ENCODE results near the gene ACSL5. TPM values are rescaled to one million over a fixed set of nuclear protein-coding genes. Genes with fewer than 3 reads are reported as not detected.

Gene ACSL5
- total and polyA plus RNA-seq, 2 donors (not counting 3 experiments of a cell fraction or from before 2014, with no cell fraction given) = 1.5 to 2.1 TPM

- Histone ChIP-seq H3K4me2 (ENCODE audit: insufficient read depth, low read length) (no peak overlapping the region), H3K9me1 (replicated peaks; ENCODE audit: control insufficient read depth, extremely low read depth, insufficient read depth, low read length) (no peaks in the 10 kb centered on the region), H3K36me3 (ENCODE audit: control insufficient read depth in 2 of 2, extremely low read depth in 1 of 2, insufficient read depth in 2 of 2, low read length in 2 of 2) (no peaks in the 10 kb centered on the region), H3K79me2 (ENCODE audit: control insufficient read depth, insufficient read depth, low read length) (no peaks in the 10 kb centered on the region), H2AFZ (ENCODE audit: low read depth, low read length) (no peak overlapping the region), H3K27me3 (ENCODE audit: control insufficient read depth in 2 of 2, insufficient read depth in 2 of 2, low read length in 2 of 2) (no peaks in the 10 kb centered on the region), H4K20me1 (replicated peaks; ENCODE audit: control insufficient read depth, extremely low read depth, insufficient read depth, low read length) (no peaks in the 10 kb centered on the region), H3K4me1 (ENCODE audit: control insufficient read depth, extremely low read depth, insufficient read depth, low read length) (peaks cover 38% of the 10 kb centered on the region), H3K9ac (replicated peaks; ENCODE audit: extremely low read depth, insufficient read depth, low read length) (no peak overlapping the region), H3K4me3 (replicated peaks in 1 of 3; ENCODE audit: insufficient read depth in 1 of 3, low read depth in 1 of 3, low read length in 3 of 3) (no peak overlapping the region), H3K27ac (ENCODE audit: insufficient read depth, low read depth, low read length) (no peak overlapping the region), H3K9me3 (replicated peaks; ENCODE audit: control insufficient read depth, insufficient read depth, low read length) (no peaks in the 10 kb centered on the region)
- BruUV-seq (replicated peaks) = no TSS peak
- FAIRE-seq (peak; percentile 71), DNase-seq (ENCODE audit: low read depth, low spot score) (peak; percentile 36)
- ChIA-PET CTCF (interaction anchor here (0.9 to 1.2 kb wide), 2 partner anchors 18 to 55 kb away, joined by 3 to 5 read pairs; no protein-coding TSS in a partner anchor), POLR2A (interaction anchor here (0.6 kb wide), 1 partner anchor 58 kb away, joined by 3 read pairs; no protein-coding TSS in a partner anchor)
- TF ChIP-seq MAX (IDR thresholded peaks at IDR 0.05; ENCODE audit: insufficient read depth, insufficient read length) = no peak
- peak; percentile 97 for TF ChIP-seq FOS (IDR thresholded peaks at IDR 0.05; ENCODE audit: borderline replicate concordance, insufficient read depth, low read length)
- peak; percentile 96 for TF ChIP-seq GATA2 (IDR thresholded peaks at IDR 0.05; ENCODE audit: insufficient read depth, insufficient read length, low read depth, low read length)
- no peak for TF ChIP-seq POLR2A (IDR thresholded peaks at IDR 0.05; ENCODE audit: low read depth, low read length)
- TF ChIP-seq EZH2 (IDR thresholded peaks at IDR 0.05; ENCODE audit: borderline replicate concordance, low read depth, low read length, severe bottlenecking) = no peak
- TF ChIP-seq JUN (IDR thresholded peaks at IDR 0.05; ENCODE audit: borderline replicate concordance, insufficient read depth, insufficient read length, low read depth) = peak; percentile 65
- TF ChIP-seq POLR2AphosphoS5 (IDR thresholded peaks at IDR 0.05; ENCODE audit: insufficient read depth, low read depth, low read length) = peak; percentile 73
- no peak for TF ChIP-seq CTCF (IDR thresholded peaks at IDR 0.05; ENCODE audit: extremely low read depth in 1 of 2, insufficient read depth in 1 of 2, low read depth in 1 of 2, low read length in 2 of 2)
- dilution Hi-C loops (cut with MboI; ENCODE audit: extremely low pct_ligation_motif_present, low sequenced_read_pairs) = no loop called here
- intact Hi-C loops (cut with micrococcal nuclease) = no loop called here
Observed at GRCh38 chr10:112379635-112380296, 5.8 kb downstream of the ACSL5 start.

Measured in endothelial cell of umbilical vein (primary cell).